Body of pancreas (tissue), 4 donors: ENCODE measurements around the gene QRFP. TPM values are rescaled to one million over a fixed set of nuclear protein-coding genes. Genes with fewer than 3 reads are reported as not detected.

ENCODE experiments used
- ATAC-seq: fragments of 150-250 bp; one replicate; pipeline ENCODE4 v1.9.1; 2016
- DNase-seq, 4 donors: peaks; one replicate each; pipeline ENCODE4 v3.0.0-alpha.2; 2019
- H3K27ac ChIP-seq, 4 donors: fragments of 200-600 bp; sonication (generic); 1 replicate in 3 of 4; 2 replicates in 1 of 4; pipeline versions ENCODE4 v1.5.1 to v1.6.1; 2016 to 2019; ENCODE audit warnings: mild to moderate bottlenecking in 1 of 4, mixed read lengths in 1 of 4, moderate library complexity in 1 of 4
- H3K27me3 ChIP-seq, 2 donors: fragments of 200-600 bp; sonication (generic); one replicate each; pipeline ENCODE4 v1.6.0; 2016; ENCODE audit warnings: mild to moderate bottlenecking in 1 of 2
- H3K36me3 ChIP-seq, 2 donors: fragments of 200-600 bp; sonication (generic); replicated peaks in 1 of 2; 2 replicates each; pipeline ENCODE4 v1.5.1; 2016; ENCODE audit warnings: low read depth in 2 of 2; ENCODE audit not compliant: insufficient read depth in 1 of 2
- H3K4me1 ChIP-seq: fragments of 200-600 bp; sonication (generic); one replicate; pipeline ENCODE4 v1.6.0; 2016
- H3K4me3 ChIP-seq, 2 donors: fragments of 200-600 bp; sonication (generic); 1 replicate in 1 of 2; 2 replicates in 1 of 2; pipeline ENCODE4 v1.5.1; 2016 to 2019
- H3K9me3 ChIP-seq, 3 donors: fragments of 200-600 bp; sonication (generic); 1 replicate in 2 of 3; 2 replicates in 1 of 3; pipeline ENCODE4 v1.5.1; 2016
- CTCF ChIP-seq, 7 experiments: fragments of 450-650 bp in 4 of 7; fragments of 200-600 bp in 3 of 7; sonication (generic) in 3 of 7; IDR thresholded peaks; one replicate each; pipeline ENCODE4 v1.5.1; 2016 to 2019; ENCODE audit warnings: antibody characterized with exemption in 7 of 7
- POLR2A ChIP-seq, 3 donors: fragments of 450-650 bp; IDR thresholded peaks; one replicate each; pipeline ENCODE4 v1.6.1; 2016; ENCODE audit warnings: antibody characterized with exemption in 3 of 3, mild to moderate bottlenecking in 2 of 3
- WGBS, 2 donors: methylation state at CpG; one replicate each; pipeline ENCODE4 v1.1.5; 2017; 5-methylcytosine and 5-hydroxymethylcytosine counted together
- intact Hi-C: fragments of 100-400 bp; cut with DNase I; formaldehyde crosslinking; loops from one replicate; pipeline ENCODE4 v1.15.1; 2023
- total RNA-seq, 2 donors: library from RNA; depleted of rRNA; stranded (reverse); fragments of >200 nt; gene quantifications; one replicate each; pipeline ENCODE4 v1.1.0, GENCODE V29; 2016

The QRFP gene
- total RNA-seq, 2 donors from 2014 or later, result not detected

- DNase-seq (peak; percentile 75 to 91 (median 81)), ATAC-seq (peak; percentile 79)
- 7 to 23% methylated on average over 8 to 14 of the region's 14 CpGs for WGBS, 2 donors
- no peaks in the 10 kb centered on the region for H3K36me3 ChIP-seq
- no peak for TF ChIP-seq POLR2A (IDR thresholded peaks at IDR 0.05)
- no peak for TF ChIP-seq CTCF (IDR thresholded peaks at IDR 0.05)
- H3K4me3 ChIP-seq, result no peak overlapping the region
- peaks cover 10% of the 10 kb centered on the region for H3K4me1 ChIP-seq
- no peaks in the 10 kb centered on the region for H3K9me3 ChIP-seq
- no peaks in the 10 kb centered on the region for H3K27me3 ChIP-seq
- intact Hi-C loops, result no loop called here
- peak overlapping the region in 2 of 4 donors; percentile 42 to 58 for H3K27ac ChIP-seq
These were observed 31.6 kb upstream of the QRFP start for GRCh38 chr9:130927995-130928900.

GRCh38 chr9:130927338-130927737, 30.7 kb upstream of the QRFP start:
- TF ChIP-seq POLR2A (IDR thresholded peaks at IDR 0.05), result no peak
- TF ChIP-seq CTCF (IDR thresholded peaks at IDR 0.05), result no peak
- peaks cover 10% of the 10 kb centered on the region for H3K4me1 ChIP-seq
- ATAC-seq (no peak), DNase-seq (no peak)
- H3K27ac ChIP-seq, result no peak overlapping the region
- no peaks in the 10 kb centered on the region for H3K9me3 ChIP-seq
- intact Hi-C loops, result no loop called here
- H3K4me3 ChIP-seq, result no peak overlapping the region
- H3K36me3 ChIP-seq, result no peaks in the 10 kb centered on the region
- 93 to 94% methylated on average over 7 to 10 of the region's 10 CpGs for WGBS, 2 donors
- H3K27me3 ChIP-seq, result no peaks in the 10 kb centered on the region

GRCh38 chr9:130925050-130925678, 28.6 kb upstream of the QRFP start:
- no peaks in the 10 kb centered on the region for H3K36me3 ChIP-seq
- TF ChIP-seq POLR2A (IDR thresholded peaks at IDR 0.05), result no peak
- TF ChIP-seq CTCF (IDR thresholded peaks at IDR 0.05), result no peak
- peaks cover 10% of the 10 kb centered on the region for H3K4me1 ChIP-seq
- intact Hi-C loops, result no loop called here
- WGBS, 2 donors, result 67 to 72% methylated on average over 17 to 19 of the region's 19 CpGs
- H3K27me3 ChIP-seq, result no peaks in the 10 kb centered on the region
- no peak overlapping the region for H3K4me3 ChIP-seq
- DNase-seq, result no peak
- ATAC-seq, result no peak
- no peaks in the 10 kb centered on the region for H3K9me3 ChIP-seq
- H3K27ac ChIP-seq, result no peak overlapping the region

GRCh38 chr9:130924448-130924788, 27.8 kb upstream of the QRFP start:
- no peaks in the 10 kb centered on the region for H3K9me3 ChIP-seq
- no peaks in the 10 kb centered on the region for H3K27me3 ChIP-seq
- no peaks in the 10 kb centered on the region for H3K36me3 ChIP-seq
- H3K27ac ChIP-seq, result no peak overlapping the region
- no peak for ATAC-seq
- TF ChIP-seq POLR2A (IDR thresholded peaks at IDR 0.05) (no peak), CTCF (IDR thresholded peaks at IDR 0.05) (no peak)
- no peak for DNase-seq
- intact Hi-C loops, result no loop called here
- peaks cover 10% of the 10 kb centered on the region for H3K4me1 ChIP-seq
- no peak overlapping the region for H3K4me3 ChIP-seq
- 78% methylated on average over 10 of the region's 10 CpGs; no CpG with 5 or more reads in 1 of the 2 donors for WGBS, 2 donors
